HG03354 (cell line): ENCODE measurements around the gene TMEM132D.
"Not testable (repeated sequence)": the region's sequence is repeated elsewhere in the genome, so short reads cannot be mapped to it uniquely, and the experiment has no call there.

Experiments used
- ATAC-seq: cut with Tn5 transposase; IDR thresholded peaks from one replicate; pipeline ENCODE4 v1.9.1; 2021; ENCODE audit warnings: mild to moderate bottlenecking; ENCODE audit not compliant: unreplicated experiment, poor library complexity, severe bottlenecking

The TMEM132D gene

DNA sequence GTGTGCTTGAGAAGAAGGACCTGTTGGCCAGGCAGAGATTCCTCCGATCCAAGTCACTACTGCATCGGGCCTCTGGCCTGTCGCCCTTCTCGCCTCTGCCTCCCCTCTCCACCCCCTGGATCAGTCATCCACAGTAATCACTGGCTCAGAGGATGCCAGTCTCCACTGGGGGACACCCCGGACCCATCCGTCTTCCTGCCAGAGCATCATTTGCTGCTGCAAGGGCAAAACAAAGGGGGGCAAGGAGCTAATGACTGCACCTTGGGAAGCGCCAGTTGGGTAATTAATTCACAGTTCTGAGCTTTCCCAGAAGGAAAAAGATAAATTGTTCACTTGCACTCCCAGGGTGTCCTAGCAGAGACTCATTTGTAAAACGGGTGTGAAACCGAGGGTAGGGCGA, 835.1 kb downstream of the TMEM132D start:
- no peak for ATAC-seq

DNA sequence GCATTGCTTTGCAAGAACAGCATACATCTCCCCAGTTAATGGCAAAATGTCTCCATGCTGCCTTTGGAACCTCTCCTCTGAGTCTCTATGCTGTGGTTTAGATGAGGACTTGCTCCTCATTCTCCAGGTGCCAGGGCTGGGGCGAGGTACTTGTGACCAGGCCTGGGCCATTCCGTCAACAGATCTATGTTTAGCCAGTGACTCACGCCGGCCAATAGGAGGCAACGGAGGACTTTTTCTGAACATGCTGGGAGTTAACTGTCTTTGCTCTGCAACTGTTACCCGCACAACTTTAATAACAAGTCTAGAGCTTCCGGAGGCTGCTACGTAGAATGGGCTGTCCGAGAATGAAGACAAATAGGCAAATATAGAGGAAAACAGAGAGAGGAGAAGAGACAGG, 836.3 kb downstream of the TMEM132D start:
- no peak for ATAC-seq

DNA sequence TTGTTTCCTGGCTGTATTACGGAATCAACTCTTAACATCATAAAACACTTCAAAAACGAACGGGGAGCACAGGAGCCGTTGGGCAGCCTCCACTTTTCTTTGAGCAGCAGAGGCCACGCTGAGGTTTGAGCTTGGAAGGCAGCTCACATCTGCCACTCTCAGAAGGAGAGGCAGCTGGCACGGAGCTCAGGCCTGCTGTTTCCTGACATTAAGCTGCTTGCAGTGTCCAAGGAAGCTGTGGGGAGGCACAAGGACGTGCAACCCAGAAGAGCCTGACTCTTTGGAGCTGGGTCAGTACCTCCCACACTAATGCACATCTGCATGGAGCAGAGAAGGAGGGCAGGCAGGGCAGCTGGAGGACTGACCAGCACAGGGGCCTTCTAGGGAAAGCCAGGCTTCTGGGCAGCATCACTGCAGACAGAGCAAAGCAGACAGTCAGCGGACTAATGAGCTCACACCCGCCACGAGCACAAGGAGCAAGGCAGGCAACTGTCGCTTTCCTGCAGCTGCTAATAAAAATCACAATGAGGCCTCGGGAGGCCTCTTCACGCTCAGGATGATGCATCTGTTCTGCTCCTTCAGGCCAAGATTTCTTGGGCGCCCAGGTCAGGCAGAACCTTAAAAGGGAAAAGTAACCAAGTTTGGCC, 839.5 kb downstream of the TMEM132D start:
- ATAC-seq, result no peak

DNA sequence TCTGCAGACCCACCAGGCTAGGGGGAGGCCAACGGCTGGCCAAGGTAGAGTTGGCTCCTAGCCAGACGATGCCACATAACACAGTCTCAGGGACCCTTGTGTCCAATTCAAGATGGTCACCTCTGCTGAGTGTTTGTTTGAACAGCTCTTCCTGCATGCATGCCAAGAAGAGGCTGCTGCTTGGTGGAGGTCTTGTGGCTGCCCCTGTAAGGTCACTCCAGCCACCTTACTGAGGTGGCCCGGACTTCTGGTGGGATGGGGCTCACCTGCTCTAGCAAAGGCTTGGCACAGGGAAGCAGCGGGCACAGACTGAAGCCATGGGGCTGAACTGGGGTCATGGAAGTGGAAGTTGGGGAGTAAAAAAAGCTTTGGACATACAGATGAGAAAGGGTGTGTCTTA, 840.2 kb downstream of the TMEM132D start:
- ATAC-seq, result no peak

DNA sequence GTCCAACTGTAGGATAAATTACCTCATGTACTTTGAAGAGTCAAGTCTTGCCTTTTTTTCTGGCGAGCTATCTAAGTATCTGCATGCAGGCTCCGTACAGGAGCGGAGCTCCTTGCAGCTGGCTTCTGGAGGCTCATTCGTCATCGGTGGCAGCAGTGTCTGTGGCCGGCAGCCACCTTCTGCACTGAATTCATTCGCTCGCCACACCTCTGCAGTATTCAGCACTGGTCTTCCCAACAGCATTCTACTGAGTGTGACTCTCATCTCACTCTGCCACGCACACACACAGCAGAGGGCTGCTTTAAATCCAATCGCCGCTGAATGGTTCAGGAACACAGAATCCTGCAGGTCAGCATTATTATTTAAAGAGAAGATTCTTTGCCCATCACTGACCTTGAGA, 850.6 kb downstream of the TMEM132D start:
- no peak for ATAC-seq

DNA sequence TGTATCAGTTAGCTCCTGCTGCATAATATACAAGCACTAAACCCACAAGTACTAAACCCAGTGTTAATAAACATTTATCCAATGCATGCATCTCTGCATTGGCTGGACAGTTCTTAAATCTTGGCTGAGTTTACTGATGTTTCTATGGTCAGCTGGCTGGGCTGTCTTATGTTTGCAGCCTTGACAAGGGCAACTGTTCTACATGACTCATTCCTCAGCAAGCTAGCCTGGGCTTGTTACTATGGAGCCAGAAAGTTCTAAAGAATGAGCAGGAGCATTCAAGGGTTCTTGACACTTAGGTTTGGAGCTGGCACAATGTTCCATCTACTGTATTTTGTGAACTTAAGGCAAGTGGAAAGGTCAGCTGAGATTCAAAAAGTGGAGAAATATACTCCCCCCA, 851.5 kb downstream of the TMEM132D start:
- no peak for ATAC-seq

DNA sequence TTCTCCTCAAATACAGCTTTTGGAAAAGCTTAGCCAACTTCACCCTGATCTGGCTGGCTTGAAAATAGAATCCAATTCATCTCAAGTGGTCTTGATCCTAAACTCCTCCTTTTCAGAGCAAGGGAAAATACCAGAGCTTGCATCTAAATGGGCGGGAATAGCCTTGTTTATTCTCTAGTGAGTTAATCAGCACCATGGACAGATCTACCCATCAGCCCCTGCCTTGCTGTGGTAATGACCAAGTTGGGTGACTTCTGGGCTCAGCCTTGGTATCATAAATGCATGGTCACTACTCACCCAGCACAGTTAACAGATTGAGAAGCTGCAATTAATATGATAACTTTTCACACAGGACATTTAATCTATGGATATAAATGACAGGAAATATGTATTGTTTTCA, 853.9 kb downstream of the TMEM132D start:
- no peak for ATAC-seq

DNA sequence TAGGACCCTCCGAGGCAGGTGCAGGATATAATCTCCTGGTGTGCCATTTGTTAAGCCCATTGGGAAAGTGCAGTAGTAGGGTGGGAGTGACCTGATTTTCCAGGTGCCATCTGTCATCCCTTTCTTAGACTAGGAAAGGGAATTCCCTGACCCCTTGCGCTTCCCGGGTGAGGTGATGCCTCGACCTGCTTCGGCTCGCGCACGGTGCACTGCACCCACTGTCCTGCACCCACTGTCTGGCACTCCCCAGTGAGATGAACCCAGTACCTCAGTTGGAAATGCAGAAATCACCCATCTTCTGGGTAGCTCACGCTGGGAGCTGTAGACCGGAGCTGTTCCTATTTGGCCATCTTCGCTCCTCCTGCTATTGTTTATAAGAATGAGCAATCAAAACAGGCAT, 860.5 kb downstream of the TMEM132D start:
- ATAC-seq, result not testable (repeated sequence)

DNA sequence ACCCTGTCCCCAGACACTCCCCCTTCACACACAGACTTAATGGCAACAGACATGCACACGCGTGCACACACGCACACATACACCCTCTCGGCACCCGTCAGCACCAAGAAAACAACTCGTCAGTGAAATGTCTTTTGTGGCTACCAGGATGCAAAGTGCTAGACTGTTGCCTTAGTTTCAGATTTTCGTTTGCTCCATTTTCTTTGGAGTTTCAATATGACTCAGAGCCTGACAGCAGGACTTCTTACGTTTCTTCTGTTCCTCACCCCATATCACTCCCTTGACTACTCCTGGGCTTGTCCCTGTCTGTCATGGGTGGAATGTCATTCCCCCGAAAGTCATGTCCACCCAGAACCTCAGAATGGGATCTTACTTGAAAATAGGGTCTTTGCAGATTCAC, 867.7 kb downstream of the TMEM132D start:
- no peak for ATAC-seq

DNA sequence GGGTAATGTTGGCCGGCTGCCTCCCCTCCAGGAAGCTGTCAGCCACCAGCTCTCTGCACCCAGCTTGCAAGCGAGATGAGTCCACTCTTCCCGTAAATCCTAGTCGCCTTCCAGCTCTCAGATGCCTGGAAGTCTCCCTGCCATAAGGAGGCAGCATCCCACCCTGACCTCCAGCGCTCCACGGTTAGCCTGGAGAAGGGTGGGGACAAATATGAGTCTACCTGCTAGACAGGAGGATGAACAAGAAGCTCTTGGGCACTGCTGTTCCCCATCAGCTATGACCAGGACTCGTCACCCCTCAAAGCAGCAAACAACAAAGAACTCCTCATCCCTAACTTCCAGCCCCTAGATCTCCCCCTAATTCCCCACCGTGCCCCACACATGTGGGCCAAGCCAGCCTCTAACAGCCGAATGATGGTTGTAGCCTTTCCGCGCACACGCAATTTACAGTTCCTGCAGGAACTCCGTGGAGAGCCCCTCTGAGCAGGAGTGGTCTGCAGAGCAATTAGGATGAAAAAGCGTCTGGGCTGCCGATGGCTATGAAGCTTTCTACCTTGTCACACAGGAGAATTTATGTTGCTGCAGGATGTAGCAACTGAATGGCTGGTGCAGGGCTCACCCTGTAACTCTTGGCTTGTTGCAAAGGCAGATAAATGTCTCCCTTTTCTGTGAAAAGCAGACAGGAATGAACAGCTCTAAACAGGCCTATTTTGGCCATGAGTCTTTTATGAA, 869.1 kb downstream of the TMEM132D start:
- no peak for ATAC-seq

DNA sequence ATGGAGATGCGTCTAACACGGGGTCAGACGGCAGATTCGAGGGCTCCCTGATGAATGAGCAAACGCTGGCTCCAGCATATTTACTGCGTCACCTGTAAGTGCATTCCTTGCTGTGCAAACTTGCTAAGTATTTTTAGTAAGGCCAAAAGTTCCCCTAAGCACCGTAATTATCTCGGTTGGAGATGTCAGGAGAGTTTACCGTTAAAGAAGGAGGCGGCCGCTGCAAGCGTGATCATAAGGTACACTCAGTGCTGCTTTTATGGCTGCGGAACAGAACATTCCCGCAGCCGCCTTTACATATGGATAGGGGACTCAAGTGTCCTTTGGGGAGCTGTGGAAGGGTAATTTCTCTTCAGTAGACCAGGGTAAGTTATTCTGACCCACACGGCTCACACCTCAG, 875.0 kb downstream of the TMEM132D start:
- ATAC-seq, result no peak

DNA sequence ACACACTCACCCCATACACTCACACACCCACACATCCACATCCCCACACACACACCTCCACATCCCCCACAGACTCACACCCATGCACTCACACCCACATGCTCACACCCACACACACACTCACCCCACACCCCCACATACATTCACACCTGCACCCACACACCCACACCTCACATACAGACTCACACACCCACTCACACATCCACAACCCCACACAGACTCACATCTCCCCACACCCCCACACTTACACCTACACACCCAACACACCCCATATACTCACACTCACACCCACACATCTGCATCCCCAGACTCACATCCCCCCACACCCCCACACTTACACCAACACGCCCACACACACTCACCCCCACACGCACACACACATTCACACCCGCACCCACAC, 878.8 kb downstream of the TMEM132D start:
- ATAC-seq, result no peak
